Upper lobe of left lung (tissue), 4 donors: Measurements from ENCODE around the gene CBLN3.

Experiments
- POLR2A ChIP-seq, 4 donors: fragments of 450-650 bp; IDR thresholded peaks; one replicate each; pipeline ENCODE4 v1.5.1; 2016 to 2017; ENCODE audit warnings: antibody characterized with exemption in 4 of 4, mild to moderate bottlenecking in 2 of 4
- POLR2AphosphoS5 ChIP-seq, 2 donors: sonication (generic); formaldehyde crosslinking; IDR thresholded peaks; one replicate each; pipeline ENCODE4 v1.5.1; 2017; ENCODE audit warnings: antibody characterized with exemption in 2 of 2
- TF ChIP-seq, protein P1 (sequence below), 6 experiments: fragments of 450-650 bp in 4 of 6; fragments of 200-600 bp in 2 of 6; sonication (generic) in 2 of 6; IDR thresholded peaks; one replicate each; pipeline ENCODE4 v1.5.1; 2016 to 2019; ENCODE audit warnings: antibody characterized with exemption in 6 of 6

DNA sequence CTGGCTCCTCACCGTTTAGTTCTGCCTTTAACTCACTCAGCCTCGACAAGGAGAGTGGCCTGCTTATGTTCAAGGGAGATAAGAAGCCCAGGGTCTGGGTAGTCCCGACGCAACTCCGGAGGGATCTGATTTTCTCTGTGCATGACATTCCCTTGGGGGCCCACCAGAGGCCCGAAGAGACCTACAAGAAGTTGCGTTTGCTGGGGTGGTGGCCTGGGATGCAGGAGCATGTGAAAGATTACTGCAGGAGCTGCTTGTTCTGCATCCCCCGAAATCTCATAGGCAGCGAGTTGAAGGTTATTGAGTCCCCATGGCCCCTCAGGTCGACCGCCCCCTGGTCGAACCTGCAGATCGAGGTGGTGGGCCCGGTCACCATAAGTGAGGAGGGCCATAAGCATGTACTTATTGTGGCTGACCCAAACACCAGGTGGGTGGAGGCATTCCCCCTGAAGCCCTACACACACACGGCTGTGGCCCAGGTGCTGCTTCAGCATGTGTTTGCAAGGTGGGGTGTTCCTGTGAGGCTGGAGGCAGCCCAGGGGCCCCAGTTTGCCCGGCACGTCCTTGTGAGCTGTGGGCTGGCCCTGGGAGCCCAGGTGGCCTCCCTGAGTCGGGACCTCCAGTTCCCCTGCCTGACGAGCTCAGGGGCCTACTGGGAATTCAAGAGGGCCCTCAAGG lies 13.1 kb downstream of the CBLN3 start:
- TF ChIP-seq, protein P1, sequence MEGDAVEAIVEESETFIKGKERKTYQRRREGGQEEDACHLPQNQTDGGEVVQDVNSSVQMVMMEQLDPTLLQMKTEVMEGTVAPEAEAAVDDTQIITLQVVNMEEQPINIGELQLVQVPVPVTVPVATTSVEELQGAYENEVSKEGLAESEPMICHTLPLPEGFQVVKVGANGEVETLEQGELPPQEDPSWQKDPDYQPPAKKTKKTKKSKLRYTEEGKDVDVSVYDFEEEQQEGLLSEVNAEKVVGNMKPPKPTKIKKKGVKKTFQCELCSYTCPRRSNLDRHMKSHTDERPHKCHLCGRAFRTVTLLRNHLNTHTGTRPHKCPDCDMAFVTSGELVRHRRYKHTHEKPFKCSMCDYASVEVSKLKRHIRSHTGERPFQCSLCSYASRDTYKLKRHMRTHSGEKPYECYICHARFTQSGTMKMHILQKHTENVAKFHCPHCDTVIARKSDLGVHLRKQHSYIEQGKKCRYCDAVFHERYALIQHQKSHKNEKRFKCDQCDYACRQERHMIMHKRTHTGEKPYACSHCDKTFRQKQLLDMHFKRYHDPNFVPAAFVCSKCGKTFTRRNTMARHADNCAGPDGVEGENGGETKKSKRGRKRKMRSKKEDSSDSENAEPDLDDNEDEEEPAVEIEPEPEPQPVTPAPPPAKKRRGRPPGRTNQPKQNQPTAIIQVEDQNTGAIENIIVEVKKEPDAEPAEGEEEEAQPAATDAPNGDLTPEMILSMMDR (IDR thresholded peaks at IDR 0.05): no peak
- TF ChIP-seq POLR2AphosphoS5 (IDR thresholded peaks at IDR 0.05) (no peak), POLR2A (IDR thresholded peaks at IDR 0.05) (no peak)
